NT2/D1 (cell line): Measurements from ENCODE around the gene POMGNT2.

Experiments used
- DNase-seq: peaks from one replicate; pipeline ENCODE4 v3.0.0-alpha.2; 2011; ENCODE audit warnings: low read depth, low spot score
- H3K27me3 ChIP-seq: 2 replicates; pipeline ENCODE4 v1.6.0; 2011; ENCODE audit warnings: mild to moderate bottlenecking; ENCODE audit not compliant: insufficient read length, insufficient read depth
- H3K36me3 ChIP-seq: 2 replicates; pipeline ENCODE4 v1.6.1; 2011; ENCODE audit warnings: mild to moderate bottlenecking, low read length, mixed read lengths; ENCODE audit not compliant: insufficient read depth, insufficient read length
- H3K4me1 ChIP-seq: 2 replicates; pipeline ENCODE4 v1.5.1; 2011; ENCODE audit not compliant: insufficient read depth, insufficient read length
- H3K4me3 ChIP-seq: 2 replicates; pipeline ENCODE4 v1.5.1; 2011; ENCODE audit warnings: low read depth; ENCODE audit not compliant: insufficient read length
- H3K9ac ChIP-seq: 2 replicates; pipeline ENCODE4 v1.6.0; 2011; ENCODE audit warnings: low read depth; ENCODE audit not compliant: insufficient read length
- H3K9me3 ChIP-seq: 2 replicates; pipeline ENCODE4 v1.5.1; 2011; ENCODE audit warnings: mild to moderate bottlenecking, low read length; ENCODE audit not compliant: insufficient read depth
- SUZ12 ChIP-seq: IDR thresholded peaks from 2 replicates; pipeline ENCODE4 v1.6.1; 2011; ENCODE audit not compliant: insufficient read length, insufficient read depth; ENCODE audit errors: extremely low read depth
- YY1 ChIP-seq: IDR thresholded peaks from 2 replicates; pipeline ENCODE4 v1.6.1; 2011; ENCODE audit not compliant: insufficient read length, insufficient read depth
- ZNF274 ChIP-seq: IDR thresholded peaks from 2 replicates; pipeline ENCODE4 v1.6.1; 2011; ENCODE audit warnings: mild to moderate bottlenecking, low read depth, low read length

The POMGNT2 gene

GRCh38 chr3:43102773-43103480, 3.0 kb downstream of the POMGNT2 start:
- no peaks in the 10 kb centered on the region for H3K9me3 ChIP-seq
- peaks cover 4% of the 10 kb centered on the region for H3K4me1 ChIP-seq
- no peak for TF ChIP-seq SUZ12
- TF ChIP-seq ZNF274: no peak
- TF ChIP-seq YY1: no peak
- H3K4me3 ChIP-seq: no peak overlapping the region
- H3K9ac ChIP-seq: no peak overlapping the region
- no peaks in the 10 kb centered on the region for H3K36me3 ChIP-seq
- H3K27me3 ChIP-seq: peaks cover 21% of the 10 kb centered on the region
- DNase-seq: no peak

- Histone ChIP-seq H3K9ac (no peak overlapping the region), H3K27me3 (no peaks in the 10 kb centered on the region), H3K36me3 (no peaks in the 10 kb centered on the region), H3K9me3 (no peaks in the 10 kb centered on the region), H3K4me1 (no peaks in the 10 kb centered on the region), H3K4me3 (no peak overlapping the region)
- TF ChIP-seq YY1 (no peak), SUZ12 (no peak), ZNF274 (no peak)
- no peak for DNase-seq
Measured at GRCh38 chr3:43098761-43099160, 7.1 kb downstream of the POMGNT2 start.

GRCh38 chr3:43097400-43098080, 8.3 kb downstream of the POMGNT2 start:
- Histone ChIP-seq H3K4me3 (no peak overlapping the region), H3K4me1 (no peaks in the 10 kb centered on the region), H3K9ac (no peak overlapping the region), H3K9me3 (no peaks in the 10 kb centered on the region), H3K36me3 (no peaks in the 10 kb centered on the region), H3K27me3 (no peaks in the 10 kb centered on the region)
- TF ChIP-seq ZNF274: no peak
- TF ChIP-seq SUZ12: no peak
- TF ChIP-seq YY1: no peak
- no peak for DNase-seq

DNA sequence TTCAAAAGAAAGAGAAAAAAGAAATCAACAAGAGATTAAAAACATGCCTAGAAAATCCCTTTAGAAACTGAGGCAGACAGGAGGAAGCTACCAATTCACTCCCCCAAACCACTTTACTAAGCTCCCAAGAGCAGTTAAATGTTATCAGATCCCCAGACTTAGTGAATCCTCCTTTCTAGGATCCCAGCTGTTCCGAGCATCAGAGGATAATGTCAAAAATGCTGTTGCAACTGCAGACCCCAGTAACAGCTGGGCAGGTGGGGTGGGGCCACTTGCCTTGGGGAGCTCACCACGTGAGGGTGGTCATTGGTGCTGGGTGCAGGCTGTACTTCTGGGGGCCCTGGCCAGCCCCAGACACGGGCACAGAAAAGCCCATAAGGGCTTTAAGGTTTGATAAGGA, 9.1 kb downstream of the POMGNT2 start:
- DNase-seq: no peak
- Histone ChIP-seq H3K4me1 (no peaks in the 10 kb centered on the region), H3K36me3 (no peaks in the 10 kb centered on the region), H3K27me3 (no peaks in the 10 kb centered on the region), H3K9ac (no peak overlapping the region), H3K4me3 (no peak overlapping the region), H3K9me3 (no peaks in the 10 kb centered on the region)
- no peak for TF ChIP-seq SUZ12
- no peak for TF ChIP-seq ZNF274
- TF ChIP-seq YY1: no peak

GRCh38 chr3:43095370-43095769, 10.5 kb downstream of the POMGNT2 start:
- H3K4me1 ChIP-seq: no peaks in the 10 kb centered on the region
- TF ChIP-seq ZNF274: no peak
- no peaks in the 10 kb centered on the region for H3K9me3 ChIP-seq
- no peak for DNase-seq
- H3K27me3 ChIP-seq: no peaks in the 10 kb centered on the region
- no peak overlapping the region for H3K9ac ChIP-seq
- no peaks in the 10 kb centered on the region for H3K36me3 ChIP-seq
- no peak overlapping the region for H3K4me3 ChIP-seq

GRCh38 chr3:43094851-43095250, 11.0 kb downstream of the POMGNT2 start:
- DNase-seq: no peak
- no peaks in the 10 kb centered on the region for H3K4me1 ChIP-seq
- no peak overlapping the region for H3K4me3 ChIP-seq
- no peak overlapping the region for H3K9ac ChIP-seq
- H3K36me3 ChIP-seq: no peaks in the 10 kb centered on the region
- no peak for TF ChIP-seq YY1
- TF ChIP-seq ZNF274: no peak
- no peak for TF ChIP-seq SUZ12
- no peaks in the 10 kb centered on the region for H3K27me3 ChIP-seq
- no peaks in the 10 kb centered on the region for H3K9me3 ChIP-seq

GRCh38 chr3:43094381-43094780, 11.5 kb downstream of the POMGNT2 start:
- no peaks in the 10 kb centered on the region for H3K36me3 ChIP-seq
- H3K9me3 ChIP-seq: no peaks in the 10 kb centered on the region
- no peak overlapping the region for H3K9ac ChIP-seq
- no peak overlapping the region for H3K4me3 ChIP-seq
- no peak for DNase-seq
- no peaks in the 10 kb centered on the region for H3K27me3 ChIP-seq
- no peaks in the 10 kb centered on the region for H3K4me1 ChIP-seq
- no peak for TF ChIP-seq YY1
- no peak for TF ChIP-seq SUZ12
- no peak for TF ChIP-seq ZNF274
